GM21737 (cell line): ENCODE results near the gene VCAM1.
"Not testable (repeated sequence)": the region's sequence is repeated elsewhere in the genome, so short reads cannot be mapped to it uniquely, and the experiment has no call there.

Experiments
- ATAC-seq: cut with Tn5 transposase; IDR thresholded peaks from one replicate; pipeline ENCODE4 v1.9.1; 2021; ENCODE audit warnings: mild to moderate bottlenecking, moderate library complexity; ENCODE audit not compliant: unreplicated experiment

Gene VCAM1, protein sequence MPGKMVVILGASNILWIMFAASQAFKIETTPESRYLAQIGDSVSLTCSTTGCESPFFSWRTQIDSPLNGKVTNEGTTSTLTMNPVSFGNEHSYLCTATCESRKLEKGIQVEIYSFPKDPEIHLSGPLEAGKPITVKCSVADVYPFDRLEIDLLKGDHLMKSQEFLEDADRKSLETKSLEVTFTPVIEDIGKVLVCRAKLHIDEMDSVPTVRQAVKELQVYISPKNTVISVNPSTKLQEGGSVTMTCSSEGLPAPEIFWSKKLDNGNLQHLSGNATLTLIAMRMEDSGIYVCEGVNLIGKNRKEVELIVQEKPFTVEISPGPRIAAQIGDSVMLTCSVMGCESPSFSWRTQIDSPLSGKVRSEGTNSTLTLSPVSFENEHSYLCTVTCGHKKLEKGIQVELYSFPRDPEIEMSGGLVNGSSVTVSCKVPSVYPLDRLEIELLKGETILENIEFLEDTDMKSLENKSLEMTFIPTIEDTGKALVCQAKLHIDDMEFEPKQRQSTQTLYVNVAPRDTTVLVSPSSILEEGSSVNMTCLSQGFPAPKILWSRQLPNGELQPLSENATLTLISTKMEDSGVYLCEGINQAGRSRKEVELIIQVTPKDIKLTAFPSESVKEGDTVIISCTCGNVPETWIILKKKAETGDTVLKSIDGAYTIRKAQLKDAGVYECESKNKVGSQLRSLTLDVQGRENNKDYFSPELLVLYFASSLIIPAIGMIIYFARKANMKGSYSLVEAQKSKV

GRCh38 chr1:100719490-100719889 lies at the start of gene VCAM1:
Gene VCAM1, plus strand, starts transcription at chr1:100719742. Its CDS starts 119 bp downstream, at chr1:100719861.
- no peak for ATAC-seq

GRCh38 chr1:100670083-100670482 lies 49.5 kb upstream of the VCAM1 start:
- ATAC-seq = no peak

DNA sequence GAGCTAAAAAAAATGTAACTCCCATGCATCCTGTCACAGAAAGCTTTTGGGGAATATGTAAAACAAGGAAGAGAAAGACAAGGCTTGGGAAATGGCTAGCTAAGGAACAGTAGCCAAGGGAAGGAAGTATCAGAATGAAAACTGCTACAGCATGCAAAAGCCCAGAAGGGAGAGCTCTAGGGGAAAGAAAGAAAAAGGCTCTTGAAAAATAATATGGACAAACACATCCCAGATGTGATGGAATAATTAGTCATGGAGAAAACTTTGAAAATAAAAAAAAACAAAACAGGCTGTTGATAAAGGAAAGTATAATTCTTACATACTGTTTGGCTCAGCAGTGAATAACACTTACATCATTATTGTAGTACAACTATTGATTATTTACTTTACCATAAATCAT lies 47.9 kb upstream of the VCAM1 start:
- ATAC-seq = no peak

DNA sequence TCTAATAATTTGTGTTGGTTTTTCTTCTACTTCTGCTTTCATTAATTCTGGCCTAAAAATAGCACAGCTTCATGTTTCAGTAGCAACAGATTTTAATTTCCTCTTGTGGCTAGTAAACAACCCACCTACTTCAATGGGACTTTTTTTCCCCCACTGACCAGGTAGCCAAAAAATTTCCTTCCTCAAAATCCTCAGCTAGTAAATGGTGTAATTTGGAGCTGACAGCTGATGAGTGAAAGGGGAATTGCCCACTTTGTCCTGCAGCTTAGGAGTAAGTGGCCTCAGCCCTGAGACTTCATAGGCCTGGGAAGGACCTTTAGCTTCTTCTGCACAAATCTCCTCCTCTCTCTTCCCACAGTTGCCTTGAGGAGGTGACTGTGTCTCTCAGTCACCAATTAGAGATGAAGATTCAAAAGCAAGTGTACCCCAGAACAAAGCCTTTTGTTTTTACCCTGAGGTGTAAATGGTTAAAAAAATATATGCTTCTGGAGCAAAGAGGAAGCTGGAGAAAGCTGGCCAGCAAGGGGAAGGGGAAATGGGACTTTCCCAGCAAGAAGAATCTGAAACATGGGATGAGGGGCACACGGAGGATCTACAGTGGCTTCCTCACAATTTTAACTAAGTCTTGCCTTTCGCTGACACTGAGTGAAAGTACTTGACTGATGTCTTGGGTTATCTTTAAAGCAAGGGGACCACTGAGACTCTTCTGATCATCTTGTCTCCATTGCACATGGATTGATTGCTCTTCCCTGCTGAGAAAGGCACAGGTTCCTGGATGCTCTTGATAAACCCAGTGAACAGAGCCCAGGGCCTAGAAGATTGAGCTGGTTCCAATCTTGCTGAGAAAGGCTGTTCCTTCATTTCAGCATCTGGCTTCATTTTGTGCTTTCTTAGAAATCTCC lies 35.8 kb upstream of the VCAM1 start:
- no peak for ATAC-seq

DNA sequence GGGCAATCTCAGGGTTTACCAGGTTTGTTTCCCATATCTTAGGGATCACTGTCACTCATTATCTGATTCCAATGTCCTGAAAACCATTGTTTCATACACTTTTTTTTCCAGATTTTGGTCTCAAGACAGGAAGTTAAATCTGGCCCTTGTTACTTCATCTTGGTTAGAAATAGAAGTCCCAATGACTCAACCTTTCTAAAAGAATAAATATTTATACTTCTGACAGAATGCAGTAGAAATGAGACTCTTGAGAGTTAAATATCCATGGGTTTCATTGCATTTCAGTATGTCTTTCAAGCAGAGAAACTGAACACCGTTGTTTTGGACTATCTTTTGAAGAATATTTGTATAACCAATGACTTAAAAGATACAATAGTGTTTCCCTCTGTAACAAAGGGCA lies 19.8 kb upstream of the VCAM1 start:
- ATAC-seq = no peak

GRCh38 chr1:100700586-100700985 lies 19.0 kb upstream of the VCAM1 start:
- ATAC-seq = no peak

- no peak for ATAC-seq
These were observed 16.5 kb upstream of the VCAM1 start for GRCh38 chr1:100703052-100703451.

DNA sequence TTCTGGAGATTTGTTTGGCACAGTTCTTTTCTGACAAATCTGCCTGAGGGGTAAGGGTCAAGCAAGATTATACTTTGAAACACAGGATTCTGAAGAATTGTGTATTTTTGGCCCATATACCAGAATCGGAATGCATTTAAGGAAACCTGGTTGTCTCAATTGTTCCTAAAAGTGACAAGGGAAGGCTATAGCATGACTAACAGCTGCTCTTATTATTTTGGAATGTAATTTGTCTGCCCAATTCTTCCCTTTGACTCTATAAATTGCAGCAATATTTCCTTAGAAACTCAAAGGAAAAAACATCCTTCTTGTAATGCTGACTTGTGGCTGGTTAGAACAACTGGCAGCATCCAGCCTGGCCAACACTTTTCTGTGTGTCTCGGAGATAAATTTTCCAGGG lies 15.8 kb upstream of the VCAM1 start:
- ATAC-seq = no peak

DNA sequence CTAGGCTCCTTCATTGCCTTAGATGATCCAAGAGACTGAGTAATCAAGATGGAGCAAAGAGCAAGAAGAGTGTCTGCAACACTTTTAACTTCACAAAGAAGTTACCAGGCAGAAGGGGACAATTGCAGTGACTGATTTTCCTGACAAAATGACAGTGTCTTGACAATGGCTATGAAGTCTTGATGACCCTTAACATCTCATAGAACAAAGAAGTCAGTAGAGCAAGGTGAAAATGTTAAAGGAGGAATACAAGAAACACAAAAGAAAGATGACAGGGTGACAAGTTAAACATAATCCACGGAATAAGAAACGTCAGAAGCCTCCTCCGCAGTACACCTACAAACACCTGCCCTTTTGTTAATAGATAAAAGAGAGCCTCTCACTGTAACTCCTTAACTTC lies 15.1 kb upstream of the VCAM1 start:
- no peak for ATAC-seq

- no peak for ATAC-seq
These were observed 13.2 kb upstream of the VCAM1 start for GRCh38 chr1:100706296-100706695.

DNA sequence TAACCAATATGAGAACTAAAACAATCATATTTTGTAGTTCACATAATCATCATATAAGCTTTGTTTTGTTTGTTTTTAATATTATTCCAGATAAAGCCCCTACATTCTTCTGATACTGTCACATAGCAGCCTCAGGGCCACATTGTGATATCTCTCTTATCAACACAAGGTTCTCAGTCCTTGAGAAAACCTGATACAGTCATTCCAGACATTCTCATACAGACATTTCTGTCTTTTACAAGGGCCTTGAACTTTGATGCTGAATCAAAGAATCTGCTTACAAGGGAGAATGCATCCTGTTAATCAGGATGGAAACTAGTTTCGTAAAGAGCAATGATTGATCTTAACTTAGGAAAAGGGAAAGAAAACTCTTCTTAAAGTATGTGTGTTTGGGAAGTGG lies 12.7 kb upstream of the VCAM1 start:
- no peak for ATAC-seq

GRCh38 chr1:100708476-100709062 lies 11.0 kb upstream of the VCAM1 start:
- ATAC-seq = no peak

- no peak for ATAC-seq
These were observed 8.4 kb upstream of the VCAM1 start for GRCh38 chr1:100710906-100711682.

DNA sequence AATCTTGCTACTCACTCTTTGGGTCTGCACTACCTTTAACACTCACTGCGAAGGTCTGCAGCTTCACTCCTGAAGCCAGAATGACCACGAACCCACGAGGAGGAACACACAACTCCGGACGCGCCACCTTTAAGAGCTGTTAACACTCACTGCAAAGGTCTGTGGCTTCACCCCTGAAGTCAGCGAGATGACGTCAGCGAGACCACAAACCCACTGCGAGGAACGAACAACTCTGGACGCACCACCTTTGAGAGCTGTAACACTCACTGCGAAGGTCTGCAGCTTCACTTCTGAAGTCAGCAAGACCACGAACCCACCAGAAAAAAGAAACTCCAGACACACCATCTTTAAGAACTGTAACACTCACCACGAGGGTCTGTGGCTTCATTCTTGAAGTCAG lies 6.5 kb upstream of the VCAM1 start:
- ATAC-seq = not testable (repeated sequence)

DNA sequence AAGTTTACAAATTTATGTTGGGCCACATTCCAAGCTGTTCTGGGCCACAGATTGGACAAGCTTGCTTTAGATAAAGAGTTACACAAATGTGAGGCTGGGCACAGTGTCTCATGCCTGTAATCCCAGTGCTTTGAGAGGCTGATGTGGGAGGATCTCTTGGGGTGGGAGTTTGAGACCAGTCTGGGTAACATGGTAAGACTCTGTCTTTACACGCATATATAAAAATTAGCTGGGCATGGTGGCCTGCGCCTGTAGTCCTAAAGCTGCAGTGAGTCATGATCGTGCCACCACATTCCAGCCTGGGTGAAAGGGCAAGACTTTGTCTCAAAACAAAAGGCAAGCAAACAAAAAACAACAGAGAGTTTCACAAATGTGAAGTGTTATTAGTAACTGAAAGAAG lies 5.9 kb upstream of the VCAM1 start:
- no peak for ATAC-seq

DNA sequence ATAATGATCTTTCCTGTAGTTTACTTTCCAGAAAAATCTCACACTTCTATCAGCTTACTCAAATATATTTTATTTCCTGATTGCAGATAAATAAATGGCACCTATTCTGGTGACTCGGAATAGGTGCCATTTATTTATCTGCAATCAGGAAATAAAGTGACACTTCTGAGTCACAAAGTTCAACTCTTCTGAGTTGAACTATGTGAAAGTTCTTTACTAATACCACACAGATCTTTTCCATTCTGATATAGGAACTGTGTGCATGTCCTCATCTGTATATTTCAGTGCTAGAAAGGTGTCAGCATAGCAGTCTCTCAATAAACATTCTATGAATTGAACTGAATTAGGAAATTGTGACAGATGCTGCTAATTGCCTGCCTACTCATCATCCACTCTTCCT lies 4.9 kb upstream of the VCAM1 start:
- no peak for ATAC-seq

- ATAC-seq = no peak
These were observed 2.3 kb upstream of the VCAM1 start for GRCh38 chr1:100717218-100717617.

DNA sequence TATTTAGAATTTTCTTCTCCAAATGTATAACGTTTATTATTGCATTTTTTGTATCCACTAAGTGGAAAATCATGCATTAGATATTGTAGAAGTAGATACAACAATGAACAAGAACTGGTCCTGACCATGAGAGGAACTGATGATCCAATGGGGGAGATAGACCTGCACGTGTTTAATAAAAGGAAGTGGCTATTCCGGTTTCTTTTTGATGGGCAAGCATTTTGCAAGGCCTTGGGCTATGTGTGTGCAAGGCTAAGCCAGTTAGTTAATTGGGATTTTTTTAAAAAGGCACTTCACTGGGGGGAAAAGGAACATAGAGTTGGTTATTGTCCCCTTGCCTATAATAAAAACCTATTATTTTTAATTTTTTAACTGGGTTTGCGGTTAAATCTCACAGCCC lies 961 bp upstream of the VCAM1 start:
- ATAC-seq = no peak

GRCh38 chr1:100720101-100720500 lies 559 bp downstream of the VCAM1 start:
- no peak for ATAC-seq

- no peak for ATAC-seq
These were observed 1.2 kb downstream of the VCAM1 start for GRCh38 chr1:100720751-100721150.
